Fibroblast of lung (primary cell): ENCODE results near the gene MUC13. TPM values are rescaled to one million over a fixed set of nuclear protein-coding genes. Genes with fewer than 3 reads are reported as not detected.

Experiments
- DNase-seq, 2 donors: peaks; one replicate each; pipeline versions ENCODE4 v3.0.0 to v3.0.0-alpha.2; 2010; ENCODE audit warnings: low read depth in 2 of 2
- H2AFZ ChIP-seq: 2 replicates; pipeline ENCODE4 v1.5.1; 2012; ENCODE audit warnings: low read length, control low read depth, inconsistent platforms
- H3K27ac ChIP-seq: 2 replicates; pipeline ENCODE4 v1.5.1; 2011; ENCODE audit warnings: low read length, control low read depth; ENCODE audit not compliant: insufficient read depth
- H3K27me3 ChIP-seq: 2 replicates; pipeline ENCODE4 v1.5.1; 2011; ENCODE audit warnings: mild to moderate bottlenecking, low read length; ENCODE audit not compliant: control insufficient read depth, insufficient read depth
- H3K36me3 ChIP-seq: 2 replicates; pipeline ENCODE4 v1.5.1; 2011; ENCODE audit warnings: low read length; ENCODE audit not compliant: control insufficient read depth, insufficient read depth
- H3K4me1 ChIP-seq: 2 replicates; pipeline ENCODE4 v1.5.1; 2011; ENCODE audit warnings: low read length; ENCODE audit not compliant: control insufficient read depth, insufficient read depth; ENCODE audit errors: extremely low read depth
- H3K4me2 ChIP-seq: 2 replicates; pipeline ENCODE4 v1.5.1; 2011; ENCODE audit warnings: low read length, control low read depth; ENCODE audit not compliant: insufficient read depth; ENCODE audit errors: extremely low read depth
- H3K4me3 ChIP-seq, 4 experiments: fragments of 200-600 bp in 1 of 4; sonication (generic) in 1 of 4; replicated peaks in 1 of 4; 2 replicates each; pipeline ENCODE4 v1.5.1; 2011 to 2016; ENCODE audit warnings: low read length in 4 of 4, low read depth in 3 of 4, mild to moderate bottlenecking in 3 of 4, control low read depth in 2 of 4, inconsistent platforms in 1 of 4, mixed read lengths in 1 of 4; ENCODE audit not compliant: insufficient read depth in 1 of 4; ENCODE audit errors: control extremely low read depth in 1 of 4
- H3K79me2 ChIP-seq: 2 replicates; pipeline ENCODE4 v1.5.1; 2012; ENCODE audit warnings: mild to moderate bottlenecking, low read length, inconsistent platforms; ENCODE audit not compliant: control insufficient read depth, insufficient read depth
- H3K9ac ChIP-seq: 2 replicates; pipeline ENCODE4 v1.5.1; 2011; ENCODE audit warnings: mild to moderate bottlenecking, low read length, control low read depth; ENCODE audit not compliant: insufficient read depth
- H3K9me3 ChIP-seq: 2 replicates; pipeline ENCODE4 v1.5.1; 2012; ENCODE audit warnings: low read depth, low read length; ENCODE audit not compliant: control insufficient read depth, insufficient read depth
- H4K20me1 ChIP-seq: 2 replicates; pipeline ENCODE4 v1.5.1; 2011; ENCODE audit warnings: low read length; ENCODE audit not compliant: control insufficient read depth, insufficient read depth; ENCODE audit errors: extremely low read depth
- CTCF ChIP-seq, 2 donors: IDR thresholded peaks in 1 of 2; conservative IDR thresholded peaks in 1 of 2; 1 replicate in 1 of 2; 2 replicates in 1 of 2; pipeline ENCODE4 v1.5.1; 2011 to 2012; ENCODE audit warnings: low read length in 2 of 2, control low read depth in 1 of 2, inconsistent platforms in 1 of 2, low read depth in 1 of 2, mild to moderate bottlenecking in 1 of 2
- EZH2 ChIP-seq: IDR thresholded peaks from 2 replicates; pipeline ENCODE4 v1.5.1; 2012; ENCODE audit warnings: low read length, control low read depth, mild to moderate bottlenecking; ENCODE audit errors: missing control alignments
- polyA plus RNA-seq, 2 donors: library from polyadenylated mRNA; depleted of rRNA in 1 of 2; stranded (reverse) in 1 of 2; unstranded in 1 of 2; fragments of >200 nt; gene quantifications; 2 replicates each; pipeline ENCODE4 v1.2.1, GENCODE V29; 2011 to 2012; ENCODE audit warnings: missing spikeins in 1 of 2
- total RNA-seq: library from RNA; depleted of rRNA; stranded (reverse); fragments of >200 nt; gene quantifications from 2 replicates; pipeline ENCODE4 v1.2.1, GENCODE V29; 2014

Gene MUC13
- total and polyA plus RNA-seq, 2 donors (not counting 1 experiment from before 2014, with no cell fraction given), result under 0.01 TPM; not detected in 1

DNA sequence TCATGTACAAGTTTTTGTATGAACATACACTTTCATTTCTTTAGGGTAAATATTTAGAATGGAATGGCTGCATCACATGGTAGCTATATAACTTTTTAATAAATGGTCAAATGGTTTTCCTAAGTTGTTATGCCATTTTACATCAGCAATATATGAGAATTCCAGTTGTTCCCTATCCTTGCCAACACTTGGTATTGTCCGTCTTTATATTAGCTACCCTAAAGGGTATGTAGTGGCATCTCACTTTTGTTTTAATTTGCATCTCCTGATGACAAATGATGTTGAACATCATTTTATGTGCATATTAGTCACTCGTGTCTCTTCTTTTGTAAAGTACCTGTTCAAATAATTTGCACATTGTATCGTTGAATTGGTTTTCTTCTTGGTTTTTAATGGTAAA lies 2.5 kb upstream of the MUC13 start:
- no peaks in the 10 kb centered on the region for H3K27me3 ChIP-seq
- no peak overlapping the region for H3K9ac ChIP-seq
- no peaks in the 10 kb centered on the region for H3K36me3 ChIP-seq
- no peaks in the 10 kb centered on the region for H3K4me1 ChIP-seq
- no peak for DNase-seq
- H2AFZ ChIP-seq, result no peak overlapping the region
- TF ChIP-seq CTCF (conservative IDR thresholded peaks at IDR 0.05 in 1 of 2, IDR thresholded peaks at IDR 0.05 in 1 of 2; ENCODE audit: low read depth in 1 of 2, low read length in 2 of 2) (no peak), EZH2 (no peak)
- no peak overlapping the region for H3K4me3 ChIP-seq
- no peak overlapping the region for H3K4me2 ChIP-seq
- H3K9me3 ChIP-seq, result no peaks in the 10 kb centered on the region
- no peak overlapping the region for H3K27ac ChIP-seq
- no peaks in the 10 kb centered on the region for H3K79me2 ChIP-seq
- no peaks in the 10 kb centered on the region for H4K20me1 ChIP-seq

DNA sequence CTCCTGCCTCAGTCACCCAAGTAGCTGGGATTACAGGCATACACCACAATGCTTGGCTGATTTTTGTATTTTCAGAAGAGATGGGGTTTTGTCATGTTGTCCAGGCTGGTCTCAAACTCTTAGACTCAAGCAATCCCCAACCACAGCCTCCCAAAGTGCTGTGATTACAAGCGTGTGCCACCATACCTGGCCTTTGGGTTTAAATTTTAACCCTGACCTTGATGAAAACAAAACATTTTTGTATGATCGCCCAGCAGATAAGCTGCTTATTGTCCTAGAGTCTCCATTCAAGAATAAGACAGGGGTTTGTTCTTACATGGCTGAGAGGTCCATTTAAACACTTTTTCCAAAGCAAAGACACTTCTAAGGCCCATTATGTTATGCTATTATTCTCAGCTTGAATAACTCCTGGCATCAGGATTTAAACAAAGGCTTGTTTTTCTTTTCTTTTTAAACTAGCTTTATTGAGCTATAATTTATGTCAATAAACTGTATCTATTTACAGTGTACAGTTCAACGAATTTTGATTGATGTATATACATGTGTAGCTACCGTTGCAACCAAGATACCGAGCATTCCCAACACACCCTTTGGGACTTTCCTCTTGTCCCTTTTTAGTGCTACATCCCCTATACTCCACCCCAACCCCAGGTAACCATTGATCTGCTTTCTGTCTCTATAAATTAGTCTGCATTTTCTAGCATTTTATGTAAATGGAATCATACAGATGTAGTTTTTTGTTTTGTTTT lies 1.4 kb upstream of the MUC13 start:
- no peak overlapping the region for H2AFZ ChIP-seq
- no peak overlapping the region for H3K4me2 ChIP-seq
- H3K79me2 ChIP-seq, result no peaks in the 10 kb centered on the region
- no peak overlapping the region for H3K9ac ChIP-seq
- H3K4me3 ChIP-seq, result no peak overlapping the region
- H3K9me3 ChIP-seq, result no peaks in the 10 kb centered on the region
- H4K20me1 ChIP-seq, result no peaks in the 10 kb centered on the region
- no peaks in the 10 kb centered on the region for H3K36me3 ChIP-seq
- H3K4me1 ChIP-seq, result no peaks in the 10 kb centered on the region
- H3K27ac ChIP-seq, result no peak overlapping the region
- no peak for DNase-seq
- TF ChIP-seq CTCF (conservative IDR thresholded peaks at IDR 0.05 in 1 of 2, IDR thresholded peaks at IDR 0.05 in 1 of 2; ENCODE audit: low read depth in 1 of 2, low read length in 2 of 2) (no peak), EZH2 (no peak)
- no peaks in the 10 kb centered on the region for H3K27me3 ChIP-seq

DNA sequence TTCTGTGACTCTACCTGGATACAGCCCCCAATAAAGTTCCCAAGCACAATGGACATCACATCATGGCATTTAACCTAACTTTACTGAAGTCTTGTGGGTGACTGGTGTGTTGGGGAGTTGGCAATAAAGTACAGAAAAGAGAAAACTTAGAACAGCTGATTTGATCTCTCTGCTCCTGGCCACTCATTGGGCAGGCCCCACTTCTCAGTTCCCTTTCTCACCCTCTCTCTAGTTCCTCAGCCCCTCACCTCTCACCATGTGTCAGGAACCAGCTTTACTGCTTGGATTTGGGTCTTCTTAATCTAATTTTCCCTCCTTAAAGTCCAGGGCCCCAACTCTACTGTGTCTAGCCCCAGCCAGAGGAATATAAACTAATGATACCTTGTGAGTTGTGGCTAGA lies 713 bp upstream of the MUC13 start:
- H3K9me3 ChIP-seq, result no peaks in the 10 kb centered on the region
- H3K79me2 ChIP-seq, result no peaks in the 10 kb centered on the region
- no peak overlapping the region for H2AFZ ChIP-seq
- H3K27me3 ChIP-seq, result no peaks in the 10 kb centered on the region
- DNase-seq, result no peak
- H4K20me1 ChIP-seq, result no peaks in the 10 kb centered on the region
- no peak overlapping the region for H3K4me2 ChIP-seq
- H3K36me3 ChIP-seq, result no peaks in the 10 kb centered on the region
- no peak overlapping the region for H3K4me3 ChIP-seq
- H3K27ac ChIP-seq, result no peak overlapping the region
- H3K9ac ChIP-seq, result no peak overlapping the region
- no peak for TF ChIP-seq EZH2
- no peak for TF ChIP-seq CTCF (conservative IDR thresholded peaks at IDR 0.05 in 1 of 2, IDR thresholded peaks at IDR 0.05 in 1 of 2; ENCODE audit: low read depth in 1 of 2, low read length in 2 of 2)
- no peaks in the 10 kb centered on the region for H3K4me1 ChIP-seq
